ENCODE measurements around the gene ANKRD29. TPM values are rescaled to one million over a fixed set of nuclear protein-coding genes. Genes with fewer than 3 reads are reported as not detected.

The ANKRD29 gene
- total and polyA plus RNA-seq, 2 donors (not counting 3 experiments of a cell fraction or from before 2014, with no cell fraction given): 0.03 to 2.6 TPM

- no TSS peak for BruUV-seq (replicated peaks)
- CTCF ChIA-PET: interaction anchor here (0.6 to 1.5 kb wide), 2 partner anchors 19 to 22 kb away, joined by 3 to 6 read pairs; no protein-coding TSS in a partner anchor
- POLR2A ChIA-PET: no interaction called here
- H3K27me3 ChIP-seq (ENCODE audit: control insufficient read depth in 2 of 2, insufficient read depth in 2 of 2, low read length in 2 of 2): peaks cover 14 to 22% of the 10 kb centered on the region in 2 experiments
- H3K27ac ChIP-seq (ENCODE audit: insufficient read depth, low read depth, low read length): no peak overlapping the region
- no peak overlapping the region for H3K9ac ChIP-seq (replicated peaks; ENCODE audit: extremely low read depth, insufficient read depth, low read length)
- no peaks in the 10 kb centered on the region for H3K79me2 ChIP-seq (ENCODE audit: control insufficient read depth, insufficient read depth, low read length)
- DNase-seq (ENCODE audit: low read depth, low spot score) (no peak), FAIRE-seq (no peak)
- H3K9me1 ChIP-seq (replicated peaks; ENCODE audit: control insufficient read depth, extremely low read depth, insufficient read depth, low read length): no peaks in the 10 kb centered on the region
- H4K20me1 ChIP-seq (replicated peaks; ENCODE audit: control insufficient read depth, extremely low read depth, insufficient read depth, low read length): no peaks in the 10 kb centered on the region
- H2AFZ ChIP-seq (ENCODE audit: low read depth, low read length): no peak overlapping the region
- no peak for TF ChIP-seq JUN (IDR thresholded peaks at IDR 0.05; ENCODE audit: borderline replicate concordance, insufficient read depth, insufficient read length, low read depth)
- TF ChIP-seq POLR2A (IDR thresholded peaks at IDR 0.05; ENCODE audit: low read depth, low read length): no peak
- no peak for TF ChIP-seq MAX (IDR thresholded peaks at IDR 0.05; ENCODE audit: insufficient read depth, insufficient read length)
- TF ChIP-seq GATA2 (IDR thresholded peaks at IDR 0.05; ENCODE audit: insufficient read depth, insufficient read length, low read depth, low read length): no peak
- no peak for TF ChIP-seq MYC (IDR thresholded peaks at IDR 0.05; ENCODE audit: low read depth, low read length)
- TF ChIP-seq CTCF (IDR thresholded peaks at IDR 0.05; ENCODE audit: extremely low read depth in 1 of 2, insufficient read depth in 1 of 2, low read depth in 1 of 2, low read length in 2 of 2): no peak
- no peak for TF ChIP-seq POLR2AphosphoS5 (IDR thresholded peaks at IDR 0.05; ENCODE audit: insufficient read depth, low read depth, low read length)
- no peak for TF ChIP-seq FOS (IDR thresholded peaks at IDR 0.05; ENCODE audit: borderline replicate concordance, insufficient read depth, low read length)
- no peak for TF ChIP-seq EZH2 (IDR thresholded peaks at IDR 0.05; ENCODE audit: borderline replicate concordance, low read depth, low read length, severe bottlenecking)
- peaks cover under 1% of the 10 kb centered on the region for H3K4me1 ChIP-seq (ENCODE audit: control insufficient read depth, extremely low read depth, insufficient read depth, low read length)
- dilution Hi-C loops (cut with MboI; ENCODE audit: extremely low pct_ligation_motif_present, low sequenced_read_pairs) (no loop called here), intact Hi-C loops (cut with micrococcal nuclease) (no loop called here)
- H3K36me3 ChIP-seq (ENCODE audit: control insufficient read depth in 2 of 2, extremely low read depth in 1 of 2, insufficient read depth in 2 of 2, low read length in 2 of 2): no peaks in the 10 kb centered on the region
- no peaks in the 10 kb centered on the region for H3K9me3 ChIP-seq (replicated peaks; ENCODE audit: control insufficient read depth, insufficient read depth, low read length)
- H3K4me2 ChIP-seq (ENCODE audit: insufficient read depth, low read length): no peak overlapping the region
- no peak overlapping the region for H3K4me3 ChIP-seq (replicated peaks in 1 of 3; ENCODE audit: insufficient read depth in 1 of 3, low read depth in 1 of 3, low read length in 3 of 3)
Measured at GRCh38 chr18:23683671-23684070, 21.0 kb upstream of the ANKRD29 start.
